Cardiac fibroblast (primary cell): ENCODE results near the gene TCF4.

Experiments used
- DNase-seq, 2 donors: peaks; one replicate each; pipeline versions ENCODE4 v3.0.0 to v3.0.0-alpha.2; 2010; ENCODE audit warnings: low read depth in 2 of 2
- H3K4me3 ChIP-seq, 2 donors: replicated peaks in 1 of 2; 1 replicate in 1 of 2; 2 replicates in 1 of 2; pipeline ENCODE4 v1.5.1; 2011; ENCODE audit warnings: low read depth in 2 of 2, low read length in 2 of 2, mild to moderate bottlenecking in 2 of 2, moderate library complexity in 1 of 2
- CTCF ChIP-seq: IDR thresholded peaks from one replicate; pipeline ENCODE4 v1.5.1; 2011; ENCODE audit warnings: low read depth, mild to moderate bottlenecking, low read length, inconsistent platforms

TCF4 gene

GRCh38 chr18:55406451-55406991 lies 181.5 kb downstream of the TCF4 start:
- TF ChIP-seq CTCF = no peak
- no peak overlapping the region for H3K4me3 ChIP-seq
- no peak for DNase-seq

- H3K4me3 ChIP-seq = peak overlapping the region in 1 of 2 donors; percentile 11
- peak; percentile 98 to 99 for DNase-seq
- TF ChIP-seq CTCF = peak; percentile 25
Observed at GRCh38 chr18:55405893-55406406, 182.0 kb downstream of the TCF4 start.

GRCh38 chr18:55405475-55405874 lies 182.5 kb downstream of the TCF4 start:
- no peak for TF ChIP-seq CTCF
- DNase-seq = peak; percentile 57 to 79
- H3K4me3 ChIP-seq = peak overlapping the region in 1 of 2 donors; percentile 11

GRCh38 chr18:55404832-55405465 lies 183.0 kb downstream of the TCF4 start:
- no peak for TF ChIP-seq CTCF
- DNase-seq = no peak
- H3K4me3 ChIP-seq = no peak overlapping the region

GRCh38 chr18:55404136-55404830 lies 183.7 kb downstream of the TCF4 start:
- DNase-seq = no peak
- no peak for TF ChIP-seq CTCF
- no peak overlapping the region for H3K4me3 ChIP-seq

GRCh38 chr18:55403421-55403949 lies 184.5 kb downstream of the TCF4 start:
- no peak for TF ChIP-seq CTCF
- H3K4me3 ChIP-seq = peak overlapping the region; percentile 4 to 13
- DNase-seq = no peak
